ENCODE data around the gene RAP1B. TPM values are rescaled to one million over a fixed set of nuclear protein-coding genes. Genes with fewer than 3 reads are reported as not detected.

Gene RAP1B
- total and polyA plus RNA-seq, 2 of the 4 experiments (the other 2 are of a cell fraction): 159 to 200 TPM

- CTCF ChIA-PET: interaction anchor here (0.8 kb wide), 1 partner anchor 76 kb away, joined by 4 read pairs; no protein-coding TSS in a partner anchor
- no TSS peak for BruUV-seq (replicated peaks)
Observed at GRCh38 chr12:68577949-68578348, 32.8 kb upstream of the RAP1B start.

More at GRCh38 chr12:68577949-68578348, 32.8 kb upstream of the RAP1B start:
- Histone ChIP-seq H4K20me1 (ENCODE audit: insufficient read depth, low read length) (no peaks in the 10 kb centered on the region), H3K56ac (ENCODE audit: extremely low read depth, insufficient read depth, low read length) (no peak overlapping the region), H2BK120ac (ENCODE audit: low read depth, low read length) (no peak overlapping the region), H3K14ac (replicated peaks; ENCODE audit: low read depth, low read length) (no peak overlapping the region), H3K79me1 (ENCODE audit: low read depth in 1 of 2, low read length in 2 of 2) (no peaks in the 10 kb centered on the region), H2AK5ac (ENCODE audit: low read depth, low read length) (no peak overlapping the region), H3K9me1 (ENCODE audit: insufficient read depth, low read length) (no peaks in the 10 kb centered on the region), H3K23ac (ENCODE audit: low read depth, low read length) (no peak overlapping the region), H3K4ac (ENCODE audit: low read depth, low read length) (no peak overlapping the region), H2BK20ac (ENCODE audit: low read depth, low read length) (no peak overlapping the region), H4K8ac (ENCODE audit: low read depth in 2 of 2, low read length in 2 of 2) (no peak overlapping the region), H2BK15ac (ENCODE audit: low read depth, low read length) (no peak overlapping the region), H3K9ac (ENCODE audit: low read depth, low read length) (no peak overlapping the region), H3K36me3 (ENCODE audit: control insufficient read depth, insufficient read depth, low read length) (no peaks in the 10 kb centered on the region), H2BK5ac (ENCODE audit: low read depth, low read length, poor library complexity, severe bottlenecking) (no peak overlapping the region), H3K27me3 (ENCODE audit: control insufficient read depth, insufficient read depth, low read length) (no peaks in the 10 kb centered on the region), H4K91ac (ENCODE audit: insufficient read depth, low read depth, low read length) (no peak overlapping the region), H3K9me3 (ENCODE audit: control insufficient read depth, insufficient read depth, low read length) (no peaks in the 10 kb centered on the region), H3K18ac (ENCODE audit: low read depth, low read length) (no peak overlapping the region), H4K5ac (ENCODE audit: low read depth, low read length) (no peak overlapping the region), H2AK9ac (replicated peaks; ENCODE audit: low read depth, low read length, poor library complexity) (no peak overlapping the region), H3K4me2 (ENCODE audit: low read depth, low read length) (no peak overlapping the region), H3K27ac (ENCODE audit: insufficient read depth, low read length) (no peak overlapping the region), H3K4me3 (ENCODE audit: insufficient read depth, low read depth, low read length) (no peak overlapping the region), H2AFZ (replicated peaks; ENCODE audit: low read length, poor library complexity) (no peak overlapping the region), H3K4me1 (ENCODE audit: control insufficient read depth, insufficient read depth, low read length) (no peaks in the 10 kb centered on the region)
- DNase-seq (no peak), ATAC-seq (ENCODE audit: low read depth) (no peak)
- dilution Hi-C loops (cut with HindIII; ENCODE audit: low sequenced_read_pairs, unreplicated experiment): no loop called here
- intact Hi-C loops (cut with micrococcal nuclease): no loop called here
- POLR2A ChIA-PET (ENCODE audit: unreplicated experiment): no interaction called here
- WGBS, 2 experiments (ENCODE audit: extremely low coverage in 2 of 2, insufficient read length in 1 of 2): no CpG with 5 or more reads among the region's 1 CpG
- no peak for TF ChIP-seq SMC3 (IDR thresholded peaks at IDR 0.05; ENCODE audit: low read depth, low read length)
- TF ChIP-seq POLR2A (IDR thresholded peaks at IDR 0.05; ENCODE audit: low read depth, low read length): no peak
- no peak for TF ChIP-seq MAFK (IDR thresholded peaks at IDR 0.05; ENCODE audit: low read depth, low read length)
- TF ChIP-seq, protein P1, sequence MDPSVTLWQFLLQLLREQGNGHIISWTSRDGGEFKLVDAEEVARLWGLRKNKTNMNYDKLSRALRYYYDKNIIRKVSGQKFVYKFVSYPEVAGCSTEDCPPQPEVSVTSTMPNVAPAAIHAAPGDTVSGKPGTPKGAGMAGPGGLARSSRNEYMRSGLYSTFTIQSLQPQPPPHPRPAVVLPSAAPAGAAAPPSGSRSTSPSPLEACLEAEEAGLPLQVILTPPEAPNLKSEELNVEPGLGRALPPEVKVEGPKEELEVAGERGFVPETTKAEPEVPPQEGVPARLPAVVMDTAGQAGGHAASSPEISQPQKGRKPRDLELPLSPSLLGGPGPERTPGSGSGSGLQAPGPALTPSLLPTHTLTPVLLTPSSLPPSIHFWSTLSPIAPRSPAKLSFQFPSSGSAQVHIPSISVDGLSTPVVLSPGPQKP (IDR thresholded peaks at IDR 0.05; ENCODE audit: borderline replicate concordance, low read depth, low read length): no peak
- no peak for TF ChIP-seq CTCF (conservative IDR thresholded peaks at IDR 0.05; ENCODE audit: low read depth, low read length)
- TF ChIP-seq NFE2L2 (IDR thresholded peaks at IDR 0.05; ENCODE audit: low read depth, low read length): no peak
- no peak for TF ChIP-seq CHD1 (IDR thresholded peaks at IDR 0.05; ENCODE audit: low read depth, low read length)
- TF ChIP-seq USF2 (IDR thresholded peaks at IDR 0.05; ENCODE audit: low read depth, low read length): no peak
- TF ChIP-seq RFX5 (IDR thresholded peaks at IDR 0.05; ENCODE audit: low read depth, low read length): no peak
- TF ChIP-seq RAD21 (IDR thresholded peaks at IDR 0.05; ENCODE audit: low read length): no peak
- no peak for TF ChIP-seq BHLHE40 (IDR thresholded peaks at IDR 0.05; ENCODE audit: low read depth, low read length)
- no peak for TF ChIP-seq MXI1 (IDR thresholded peaks at IDR 0.05; ENCODE audit: borderline replicate concordance, low read depth, low read length)
- no peak for TF ChIP-seq FOS (IDR thresholded peaks at IDR 0.05; ENCODE audit: low read depth, low read length)
- TF ChIP-seq CEBPB (IDR thresholded peaks at IDR 0.05; ENCODE audit: low read depth, low read length): no peak
- TF ChIP-seq MAZ (IDR thresholded peaks at IDR 0.05; ENCODE audit: borderline replicate concordance, low read depth, low read length): no peak
- no peak for TF ChIP-seq RCOR1 (IDR thresholded peaks at IDR 0.05; ENCODE audit: insufficient replicate concordance, low read length)
- in situ Hi-C loops (cut with MboI; ENCODE audit: low sequenced_read_pairs): no loop called here

Measured in IMR-90 (cell line).